HEK293T (cell line): Measurements from ENCODE around the gene RNF135.

ENCODE experiments used
- CTBP1 ChIP-seq: fragments of 450-650 bp; IDR thresholded peaks from 2 replicates; pipeline ENCODE4 v1.6.1; 2016; ENCODE audit warnings: borderline replicate concordance
- FOXA1 ChIP-seq: fragments of 450-650 bp; IDR thresholded peaks from 2 replicates; pipeline ENCODE4 v1.6.1; 2016; ENCODE audit warnings: mild to moderate bottlenecking
- FOXK2 ChIP-seq: fragments of 450-650 bp; IDR thresholded peaks from 2 replicates; pipeline ENCODE4 v1.6.1; 2016; ENCODE audit warnings: mild to moderate bottlenecking
- FOXM1 ChIP-seq: fragments of 450-650 bp; IDR thresholded peaks from 2 replicates; pipeline ENCODE4 v1.6.1; 2017; ENCODE audit warnings: mild to moderate bottlenecking, borderline replicate concordance
- HDGF ChIP-seq: fragments of 450-650 bp; IDR thresholded peaks from 2 replicates; pipeline ENCODE4 v1.6.1; 2017; ENCODE audit warnings: antibody characterized with exemption, borderline replicate concordance
- L3MBTL2 ChIP-seq: fragments of 450-650 bp; conservative IDR thresholded peaks from 2 replicates; pipeline ENCODE4 v1.6.1; 2016; ENCODE audit warnings: mild to moderate bottlenecking
- LEF1 ChIP-seq: fragments of 450-650 bp; IDR thresholded peaks from 2 replicates; pipeline ENCODE4 v1.6.1; 2017; ENCODE audit warnings: mild to moderate bottlenecking, borderline replicate concordance
- SP1 ChIP-seq: fragments of 450-650 bp; IDR thresholded peaks from 2 replicates; pipeline ENCODE4 v1.6.1; 2017

DNA sequence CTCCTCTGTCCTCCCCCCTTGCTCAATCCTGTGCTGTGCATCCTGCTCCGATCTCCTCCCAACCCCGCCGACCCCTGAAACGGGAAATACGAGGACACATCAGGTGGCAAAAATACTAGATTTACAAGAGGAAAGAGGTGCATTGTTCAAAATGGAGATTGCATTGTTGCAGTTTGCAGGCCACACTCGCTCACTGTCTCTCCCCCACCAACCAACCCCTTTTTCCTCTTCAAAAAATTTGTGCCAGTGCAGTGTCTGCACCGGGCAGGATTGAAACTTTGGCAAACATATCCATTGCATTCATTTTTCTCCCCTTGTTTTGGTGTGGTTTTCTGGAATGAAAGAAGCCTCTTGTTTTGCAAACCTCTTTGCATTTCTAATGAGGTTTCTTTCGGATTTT, 61.0 kb downstream of the RNF135 start:
- TF ChIP-seq FOXA1: no peak
- TF ChIP-seq LEF1: no peak
- no peak for TF ChIP-seq HDGF
- TF ChIP-seq CTBP1: no peak
- no peak for TF ChIP-seq L3MBTL2
- no peak for TF ChIP-seq FOXM1
- no peak for TF ChIP-seq SP1
- no peak for TF ChIP-seq FOXK2
